ENCODE data around the gene MCF2L2.

Gene MCF2L2

GRCh38 chr3:183227586-183227985, 200.8 kb downstream of the MCF2L2 start:
- DNase-seq, result no peak

- no peak for DNase-seq
These were observed 202.0 kb downstream of the MCF2L2 start for GRCh38 chr3:183226333-183226890.

GRCh38 chr3:183224180-183224970, 204.0 kb downstream of the MCF2L2 start:
- DNase-seq, result no peak

GRCh38 chr3:183222631-183223235, 205.7 kb downstream of the MCF2L2 start:
- DNase-seq, result no peak

- DNase-seq, result no peak
These were observed 207.6 kb downstream of the MCF2L2 start for GRCh38 chr3:183220828-183221227.

- no peak for DNase-seq
These were observed 209.6 kb downstream of the MCF2L2 start for GRCh38 chr3:183218826-183219225.

- DNase-seq, result no peak
These were observed 210.7 kb downstream of the MCF2L2 start for GRCh38 chr3:183217548-183218332.

- no peak for DNase-seq
These were observed 212.7 kb downstream of the MCF2L2 start for GRCh38 chr3:183215591-183216202.

GRCh38 chr3:183214277-183214612, 214.2 kb downstream of the MCF2L2 start:
- DNase-seq, result no peak

- DNase-seq, result no peak
These were observed 214.8 kb downstream of the MCF2L2 start for GRCh38 chr3:183213415-183214276.

GRCh38 chr3:183212565-183212964, 215.9 kb downstream of the MCF2L2 start:
- DNase-seq, result no peak

- no peak for DNase-seq
These were observed 216.3 kb downstream of the MCF2L2 start for GRCh38 chr3:183212096-183212495.

GRCh38 chr3:183211352-183211751, 217.1 kb downstream of the MCF2L2 start:
- DNase-seq, result no peak

GRCh38 chr3:183210862-183211341, 217.5 kb downstream of the MCF2L2 start:
- no peak for DNase-seq

- DNase-seq, result no peak
These were observed 218.1 kb downstream of the MCF2L2 start for GRCh38 chr3:183210341-183210740.

GRCh38 chr3:183208800-183209199, 219.6 kb downstream of the MCF2L2 start:
- DNase-seq, result no peak

- no peak for DNase-seq
These were observed 220.2 kb downstream of the MCF2L2 start for GRCh38 chr3:183208260-183208659.

GRCh38 chr3:183203670-183204069, 224.7 kb downstream of the MCF2L2 start:
- DNase-seq, result no peak

- DNase-seq, result no peak
These were observed 226.3 kb downstream of the MCF2L2 start for GRCh38 chr3:183202004-183202722.

- no peak for DNase-seq
These were observed 229.5 kb downstream of the MCF2L2 start for GRCh38 chr3:183198939-183199338.

- no peak for DNase-seq
These were observed 230.7 kb downstream of the MCF2L2 start for GRCh38 chr3:183197734-183198133.
